HG03558 (cell line): Measurements from ENCODE around the gene CXCL5.

Source experiments
- ATAC-seq: cut with Tn5 transposase; IDR thresholded peaks from one replicate; pipeline ENCODE4 v1.9.1; 2021; ENCODE audit warnings: moderate number of reproducible peaks; ENCODE audit not compliant: unreplicated experiment; ENCODE audit errors: extremely low read depth

Gene CXCL5

GRCh38 chr4:73998040-73999011, at the start of gene CXCL5:
TSS of gene CXCL5 (minus strand) at chr4:73998677. CDS start at chr4:73998581, 96 bp downstream.
- no peak for ATAC-seq

- no peak for ATAC-seq
Measured at GRCh38 chr4:74047152-74047551, 48.7 kb upstream of the CXCL5 start.

GRCh38 chr4:74045772-74046171, 47.3 kb upstream of the CXCL5 start:
- ATAC-seq: no peak

GRCh38 chr4:74045247-74045646, 46.8 kb upstream of the CXCL5 start:
- ATAC-seq: no peak

GRCh38 chr4:74044677-74045076, 46.2 kb upstream of the CXCL5 start:
- ATAC-seq: no peak

GRCh38 chr4:74042681-74043080, 44.2 kb upstream of the CXCL5 start:
- no peak for ATAC-seq

- ATAC-seq: no peak
Measured at GRCh38 chr4:74041418-74041817, 42.9 kb upstream of the CXCL5 start.

GRCh38 chr4:74039315-74039763, 40.9 kb upstream of the CXCL5 start:
- no peak for ATAC-seq

GRCh38 chr4:74038425-74039314, 40.2 kb upstream of the CXCL5 start, which contains the start of gene CXCL3:
TSS of gene CXCL3 (minus strand) at chr4:74038689. CDS start at chr4:74038611, 78 bp downstream.
- no peak for ATAC-seq

- ATAC-seq: no peak
Measured at GRCh38 chr4:74038086-74038424, 39.6 kb upstream of the CXCL5 start.

GRCh38 chr4:74037076-74037955, 38.8 kb upstream of the CXCL5 start:
- no peak for ATAC-seq

- ATAC-seq: no peak
Measured at GRCh38 chr4:74033739-74034138, 35.3 kb upstream of the CXCL5 start.

GRCh38 chr4:74032064-74032463, 33.6 kb upstream of the CXCL5 start:
- no peak for ATAC-seq

GRCh38 chr4:74031576-74031975, 33.1 kb upstream of the CXCL5 start:
- ATAC-seq: no peak

- ATAC-seq: no peak
Measured at GRCh38 chr4:74030285-74030684, 31.8 kb upstream of the CXCL5 start.

GRCh38 chr4:74028504-74028903, 30.0 kb upstream of the CXCL5 start:
- no peak for ATAC-seq

- ATAC-seq: no peak
Measured at GRCh38 chr4:74023709-74024108, 25.2 kb upstream of the CXCL5 start.

GRCh38 chr4:74021601-74022000, 23.1 kb upstream of the CXCL5 start:
- ATAC-seq: no peak

- ATAC-seq: no peak
Measured at GRCh38 chr4:74018771-74019170, 20.3 kb upstream of the CXCL5 start.

- ATAC-seq: no peak
Measured at GRCh38 chr4:74018116-74018515, 19.6 kb upstream of the CXCL5 start.
